ENCODE data around the gene SDR9C7. TPM values are rescaled to one million over a fixed set of nuclear protein-coding genes. Genes with fewer than 3 reads are reported as not detected.

Gene SDR9C7
- total and polyA plus RNA-seq, 8 donors, result 0.10 to 0.21 (median 0.18) TPM; not detected in 3

DNA sequence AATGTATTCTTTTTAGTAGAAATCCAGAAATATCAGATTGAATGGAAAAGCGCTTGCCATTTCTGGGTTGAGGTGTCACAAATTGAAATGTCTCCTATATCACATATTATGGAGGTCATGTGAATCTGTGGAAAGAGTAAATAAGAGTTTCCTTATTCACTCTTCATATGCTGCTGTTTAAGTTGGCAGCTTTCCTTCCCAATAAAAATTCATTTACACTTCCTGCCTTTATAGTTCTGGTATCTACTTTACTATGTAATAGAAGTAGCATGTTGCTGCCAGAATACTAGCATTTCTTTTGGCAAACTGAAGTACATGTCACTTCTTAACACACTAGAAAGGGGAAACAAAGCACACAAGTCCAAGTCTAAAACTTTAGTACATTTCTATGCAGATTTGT is 60.8 kb downstream of the SDR9C7 start:
- Histone ChIP-seq H3K27me3 (no peaks in the 10 kb centered on the region), H3K36me3 (no peaks in the 10 kb centered on the region), H3K27ac (no peak overlapping the region), H3K4me3 (no peak overlapping the region), H3K9me3 (no peaks in the 10 kb centered on the region), H3K4me1 (no peaks in the 10 kb centered on the region)
- intact Hi-C loops (cut with DNase I), result no loop called here
- DNase-seq (peak in 1 of 4 donors; percentile 10), ATAC-seq (no peak)
- TF ChIP-seq, protein P1, sequence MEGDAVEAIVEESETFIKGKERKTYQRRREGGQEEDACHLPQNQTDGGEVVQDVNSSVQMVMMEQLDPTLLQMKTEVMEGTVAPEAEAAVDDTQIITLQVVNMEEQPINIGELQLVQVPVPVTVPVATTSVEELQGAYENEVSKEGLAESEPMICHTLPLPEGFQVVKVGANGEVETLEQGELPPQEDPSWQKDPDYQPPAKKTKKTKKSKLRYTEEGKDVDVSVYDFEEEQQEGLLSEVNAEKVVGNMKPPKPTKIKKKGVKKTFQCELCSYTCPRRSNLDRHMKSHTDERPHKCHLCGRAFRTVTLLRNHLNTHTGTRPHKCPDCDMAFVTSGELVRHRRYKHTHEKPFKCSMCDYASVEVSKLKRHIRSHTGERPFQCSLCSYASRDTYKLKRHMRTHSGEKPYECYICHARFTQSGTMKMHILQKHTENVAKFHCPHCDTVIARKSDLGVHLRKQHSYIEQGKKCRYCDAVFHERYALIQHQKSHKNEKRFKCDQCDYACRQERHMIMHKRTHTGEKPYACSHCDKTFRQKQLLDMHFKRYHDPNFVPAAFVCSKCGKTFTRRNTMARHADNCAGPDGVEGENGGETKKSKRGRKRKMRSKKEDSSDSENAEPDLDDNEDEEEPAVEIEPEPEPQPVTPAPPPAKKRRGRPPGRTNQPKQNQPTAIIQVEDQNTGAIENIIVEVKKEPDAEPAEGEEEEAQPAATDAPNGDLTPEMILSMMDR (IDR thresholded peaks at IDR 0.05), result no peak

Other genes starting within 250 kb of the SDR9C7 start
- 100 to 1,000 TPM; 164 to 210 TPM for gene PTGES3, start 246.1 kb downstream of the SDR9C7 start, total RNA-seq
- 100 to 1,000 TPM; 224 to 303 (median 278) TPM for gene PTGES3, start 246.1 kb downstream of the SDR9C7 start, polyA plus RNA-seq (ENCODE audit: insufficient read length in 6 of 6)
- gene NACA, start 209.1 kb downstream of the SDR9C7 start, total RNA-seq, result 100 to 1,000 TPM; 531 to 592 TPM
- gene NACA, start 209.1 kb downstream of the SDR9C7 start, polyA plus RNA-seq (ENCODE audit: insufficient read length in 6 of 6), result 1,000 to 10,000 TPM; 2,221 to 2,541 (median 2,372) TPM
- 10 to 100 TPM in 1 of 2 donors, 1 to 10 TPM in 1; 7.2 to 13.6 TPM for gene PRIM1, start 182.1 kb downstream of the SDR9C7 start, total RNA-seq
- 10 to 100 TPM; 19.9 to 28.5 (median 23.2) TPM for gene PRIM1, start 182.1 kb downstream of the SDR9C7 start, polyA plus RNA-seq (ENCODE audit: insufficient read length in 6 of 6)
- gene HSD17B6, start 171.1 kb downstream of the SDR9C7 start, total RNA-seq, result 10 to 100 TPM; 40.7 to 63.0 TPM
- gene HSD17B6, start 171.1 kb downstream of the SDR9C7 start, polyA plus RNA-seq (ENCODE audit: insufficient read length in 6 of 6), result 1 to 10 TPM in 5 of 6 donors, under 1 TPM in 1; 0.57 to 4.8 (median 1.8) TPM
- gene RDH16, start 23.2 kb upstream of the SDR9C7 start, total RNA-seq, result under 1 TPM; 0.20 to 0.45 TPM
- 1 to 10 TPM in 1 of 6 donors, under 1 TPM in 5; 0.60 to 1.1 (median 0.86) TPM for gene RDH16, start 23.2 kb upstream of the SDR9C7 start, polyA plus RNA-seq (ENCODE audit: insufficient read length in 6 of 6)
- gene ZBTB39, start 72.1 kb upstream of the SDR9C7 start, total RNA-seq, result 1 to 10 TPM; 3.8 to 6.1 TPM
- 10 to 100 TPM in 5 of 6 donors, 1 to 10 TPM in 1; 9.0 to 12.4 (median 11.5) TPM for gene ZBTB39, start 72.1 kb upstream of the SDR9C7 start, polyA plus RNA-seq (ENCODE audit: insufficient read length in 6 of 6)
- gene TAC3, start 82.1 kb upstream of the SDR9C7 start, total RNA-seq, result not detected
- 1 to 10 TPM in 1 of 6 donors, under 1 TPM in 5; 0.31 to 1.1 (median 0.73) TPM for gene TAC3, start 82.1 kb upstream of the SDR9C7 start, polyA plus RNA-seq (ENCODE audit: insufficient read length in 6 of 6)
- under 1 TPM; 0.26 to 0.29 TPM for gene MYO1A, start 115.7 kb upstream of the SDR9C7 start, total RNA-seq
- gene MYO1A, start 115.7 kb upstream of the SDR9C7 start, polyA plus RNA-seq (ENCODE audit: insufficient read length in 6 of 6), result under 1 TPM in 4 of 6 donors, not detected in 2; 0.07 to 0.23 (median 0.13) TPM
- gene NEMP1, start 144.4 kb upstream of the SDR9C7 start, total RNA-seq, result 10 to 100 TPM; 16.4 to 17.9 TPM
- gene NEMP1, start 144.4 kb upstream of the SDR9C7 start, polyA plus RNA-seq (ENCODE audit: insufficient read length in 6 of 6), result 10 to 100 TPM; 21.5 to 29.2 (median 28.0) TPM
- 10 to 100 TPM; 28.4 to 40.1 TPM for gene NAB2, start 154.7 kb upstream of the SDR9C7 start, total RNA-seq
- gene NAB2, start 154.7 kb upstream of the SDR9C7 start, polyA plus RNA-seq (ENCODE audit: insufficient read length in 6 of 6), result 10 to 100 TPM; 38.4 to 52.0 (median 45.7) TPM
- gene STAT6, start 177.0 kb upstream of the SDR9C7 start, total RNA-seq, result 100 to 1,000 TPM; 200 to 237 TPM
- 100 to 1,000 TPM; 137 to 173 (median 162) TPM for gene STAT6, start 177.0 kb upstream of the SDR9C7 start, polyA plus RNA-seq (ENCODE audit: insufficient read length in 6 of 6)
- gene LRP1, start 194.1 kb upstream of the SDR9C7 start, total RNA-seq, result 100 to 1,000 TPM; 228 to 325 TPM
- 100 to 1,000 TPM; 108 to 149 (median 131) TPM for gene LRP1, start 194.1 kb upstream of the SDR9C7 start, polyA plus RNA-seq (ENCODE audit: insufficient read length in 6 of 6)
- gene LRP1-AS, start 213.2 kb upstream of the SDR9C7 start, total RNA-seq, result not detected
- 1 to 10 TPM in 1 of 6 donors, under 1 TPM in 4, not detected in 1; 0.24 to 1.0 (median 0.69) TPM for gene LRP1-AS, start 213.2 kb upstream of the SDR9C7 start, polyA plus RNA-seq (ENCODE audit: insufficient read length in 6 of 6)

Measured in left lung (tissue), 10 donors.